ENCODE measurements around the gene R3HDM2. TPM values are rescaled to one million over a fixed set of nuclear protein-coding genes. Genes with fewer than 3 reads are reported as not detected.
"Not testable (repeated sequence)": the region's sequence is repeated elsewhere in the genome, so short reads cannot be mapped to it uniquely, and the experiment has no call there.

The R3HDM2 gene
- total RNA-seq, 1 donor from 2014 or later: 57.3 TPM

- Mint-ChIP-seq H3K4me3 (peak overlapping the region; percentile 93), H3K9me3 (no peaks in the 10 kb centered on the region), H3K27ac (ENCODE audit: unreplicated experiment) (peak overlapping the region; percentile 97), H3K4me1 (peaks cover 29% of the 10 kb centered on the region), H3K36me3 (ENCODE audit: low read depth) (no peaks in the 10 kb centered on the region), H3K27me3 (ENCODE audit: low read depth) (no peaks in the 10 kb centered on the region)
- TF ChIP-seq CTCF (conservative IDR thresholded peaks at IDR 0.05): no peak
- DNase-seq (ENCODE audit: low read depth, low spot score): no peak
Measured at GRCh38 chr12:57431654-57432188, 878 bp upstream of the R3HDM2 start.

- H3K4me1 Mint-ChIP-seq: peaks cover 29% of the 10 kb centered on the region
- H3K36me3 Mint-ChIP-seq (ENCODE audit: low read depth): peaks cover 3% of the 10 kb centered on the region
- peak; percentile 36 for DNase-seq (ENCODE audit: low read depth, low spot score)
- no peak for TF ChIP-seq CTCF (conservative IDR thresholded peaks at IDR 0.05)
- no peaks in the 10 kb centered on the region for H3K9me3 Mint-ChIP-seq
- H3K4me3 Mint-ChIP-seq: peak overlapping the region; percentile 97
- no peaks in the 10 kb centered on the region for H3K27me3 Mint-ChIP-seq (ENCODE audit: low read depth)
- peak overlapping the region; percentile 97 for H3K27ac Mint-ChIP-seq (ENCODE audit: unreplicated experiment)
Measured at GRCh38 chr12:57430112-57430930, 522 bp downstream of the R3HDM2 start.

GRCh38 chr12:57429473-57430111 lies 1.3 kb downstream of the R3HDM2 start:
- DNase-seq (ENCODE audit: low read depth, low spot score): no peak
- H3K4me1 Mint-ChIP-seq: peaks cover 29% of the 10 kb centered on the region
- peak overlapping the region; percentile 97 for H3K4me3 Mint-ChIP-seq

GRCh38 chr12:57428965-57429364 lies 1.9 kb downstream of the R3HDM2 start:
- H3K4me1 Mint-ChIP-seq: peaks cover 29% of the 10 kb centered on the region
- no peak for DNase-seq (ENCODE audit: low read depth, low spot score)
- no peaks in the 10 kb centered on the region for H3K27me3 Mint-ChIP-seq (ENCODE audit: low read depth)
- peak overlapping the region; percentile 83 for H3K4me3 Mint-ChIP-seq
- H3K36me3 Mint-ChIP-seq (ENCODE audit: low read depth): peaks cover 7% of the 10 kb centered on the region
- no peak for TF ChIP-seq CTCF (conservative IDR thresholded peaks at IDR 0.05)
- H3K27ac Mint-ChIP-seq (ENCODE audit: unreplicated experiment): peak overlapping the region; percentile 9
- H3K9me3 Mint-ChIP-seq: no peaks in the 10 kb centered on the region

More at GRCh38 chr12:57429473-57430111, 1.3 kb downstream of the R3HDM2 start:
- TF ChIP-seq CTCF (conservative IDR thresholded peaks at IDR 0.05): no peak
- peaks cover 3% of the 10 kb centered on the region for H3K36me3 Mint-ChIP-seq (ENCODE audit: low read depth)
- no peaks in the 10 kb centered on the region for H3K27me3 Mint-ChIP-seq (ENCODE audit: low read depth)
- H3K9me3 Mint-ChIP-seq: no peaks in the 10 kb centered on the region
- peak overlapping the region; percentile 97 for H3K27ac Mint-ChIP-seq (ENCODE audit: unreplicated experiment)

GRCh38 chr12:57426948-57427347 lies 3.9 kb downstream of the R3HDM2 start:
- Mint-ChIP-seq H3K4me1 (peaks cover 29% of the 10 kb centered on the region), H3K4me3 (peak overlapping the region; percentile 17)
- H3K27me3 Mint-ChIP-seq (ENCODE audit: low read depth); H3K27ac Mint-ChIP-seq (ENCODE audit: unreplicated experiment); DNase-seq (ENCODE audit: low read depth, low spot score); H3K9me3 Mint-ChIP-seq; H3K36me3 Mint-ChIP-seq (ENCODE audit: low read depth): not testable (repeated sequence)
